HepG2 (cell line): ENCODE data around the gene SLC4A11. TPM values are rescaled to one million over a fixed set of nuclear protein-coding genes. Genes with fewer than 3 reads are reported as not detected.
A peak's percentile ranks its signal among the peaks of the same experiment; 100 is the strongest.

ENCODE experiments used
- CC2D1A ChIP-seq: sonication (generic); formaldehyde crosslinking; IDR thresholded peaks from 2 replicates; pipeline ENCODE4 v1.8.1; 2023; ENCODE audit warnings: mild to moderate bottlenecking, missing genetic modification reagents
- CREB3 ChIP-seq: sonication (generic); formaldehyde crosslinking; IDR thresholded peaks from 2 replicates; pipeline ENCODE4 v1.5.0; 2020; ENCODE audit warnings: missing genetic modification reagents
- DDIT3 ChIP-seq: sonication (generic); formaldehyde crosslinking; IDR thresholded peaks from 2 replicates; pipeline ENCODE4 v1.4.0; 2020; ENCODE audit warnings: mild to moderate bottlenecking, missing genetic modification reagents
- FOXC1 ChIP-seq: sonication (generic); formaldehyde crosslinking; IDR thresholded peaks from 2 replicates; pipeline ENCODE4 v1.8.0; 2022; ENCODE audit warnings: mild to moderate bottlenecking, missing genetic modification reagents, borderline replicate concordance
- IRF9 ChIP-seq: sonication (generic); formaldehyde crosslinking; IDR thresholded peaks from 2 replicates; pipeline ENCODE4 v1.8.0; 2022; ENCODE audit warnings: missing genetic modification reagents, mild to moderate bottlenecking, borderline replicate concordance
- JUND ChIP-seq: sonication (generic); formaldehyde crosslinking; IDR thresholded peaks from 2 replicates; pipeline ENCODE4 v1.8.0; 2022; ENCODE audit warnings: mild to moderate bottlenecking, missing genetic modification reagents
- KLF15 ChIP-seq: sonication (generic); formaldehyde crosslinking; IDR thresholded peaks from 2 replicates; pipeline ENCODE4 v1.8.1; 2023; ENCODE audit warnings: borderline replicate concordance, mild to moderate bottlenecking, inconsistent platforms, missing genetic modification reagents, mixed read lengths
- MTA1 ChIP-seq: sonication (generic); formaldehyde crosslinking; IDR thresholded peaks from 2 replicates; pipeline ENCODE4 v1.4.0; 2020; ENCODE audit warnings: missing genetic modification reagents, mild to moderate bottlenecking, borderline replicate concordance
- PAWR ChIP-seq: sonication (generic); formaldehyde crosslinking; IDR thresholded peaks from 2 replicates; pipeline ENCODE4 v1.4.0; 2020; ENCODE audit warnings: missing genetic modification reagents, mild to moderate bottlenecking, borderline replicate concordance
- RBM22 ChIP-seq: fragments of 200-400 bp; formaldehyde crosslinking; optimal IDR thresholded peaks from 2 replicates; pipeline ENCODE3; 2017; ENCODE audit warnings: mild to moderate bottlenecking, low read length, moderate library complexity
- RORA ChIP-seq: sonication (generic); formaldehyde crosslinking; IDR thresholded peaks from 2 replicates; pipeline ENCODE4 v1.5.0; 2020; ENCODE audit warnings: mild to moderate bottlenecking, missing genetic modification reagents, moderate library complexity
- SMARCE1 ChIP-seq: fragments of 450-650 bp; IDR thresholded peaks from 2 replicates; pipeline ENCODE4 v1.6.1; 2017; ENCODE audit warnings: borderline replicate concordance
- SNAI1 ChIP-seq: sonication (generic); formaldehyde crosslinking; IDR thresholded peaks from 2 replicates; pipeline ENCODE4 v1.5.0; 2020; ENCODE audit warnings: mild to moderate bottlenecking, missing genetic modification reagents, borderline replicate concordance
- THAP11 ChIP-seq: IDR thresholded peaks from 2 replicates; pipeline ENCODE4 v1.6.1; 2016; ENCODE audit warnings: missing biosample characterization, missing genetic modification reagents
- ZGPAT ChIP-seq: IDR thresholded peaks from 2 replicates; pipeline ENCODE4 v1.6.1; 2016; ENCODE audit warnings: mild to moderate bottlenecking
- ZNF143 ChIP-seq: sonication (generic); formaldehyde crosslinking; IDR thresholded peaks from 2 replicates; pipeline ENCODE4 v1.4.0; 2020; ENCODE audit warnings: missing genetic modification reagents
- ZNF326 ChIP-seq: sonication (generic); formaldehyde crosslinking; IDR thresholded peaks from 2 replicates; pipeline ENCODE4 v1.4.0; 2020; ENCODE audit warnings: missing genetic modification reagents, borderline replicate concordance
- ZNF557 ChIP-seq: sonication (generic); formaldehyde crosslinking; IDR thresholded peaks from 2 replicates; pipeline ENCODE4 v1.4.0; 2020; ENCODE audit warnings: missing genetic modification reagents
- ZNF563 ChIP-seq: sonication (generic); formaldehyde crosslinking; IDR thresholded peaks from 2 replicates; pipeline ENCODE4 v1.8.0; 2022; ENCODE audit warnings: mild to moderate bottlenecking, moderate library complexity, missing genetic modification reagents
- ZNF691 ChIP-seq: sonication (generic); formaldehyde crosslinking; IDR thresholded peaks from 2 replicates; pipeline ENCODE4 v1.4.0; 2020; ENCODE audit warnings: missing genetic modification reagents, low read depth, mild to moderate bottlenecking, borderline replicate concordance
- ZNF710 ChIP-seq: sonication (generic); formaldehyde crosslinking; IDR thresholded peaks from 2 replicates; pipeline ENCODE4 v1.5.0; 2020; ENCODE audit warnings: mild to moderate bottlenecking, missing genetic modification reagents, borderline replicate concordance
- ZNF75D ChIP-seq: sonication (generic); formaldehyde crosslinking; IDR thresholded peaks from 2 replicates; pipeline ENCODE4 v1.8.1; 2023; ENCODE audit warnings: missing genetic modification reagents, mild to moderate bottlenecking, borderline replicate concordance
- ZNF780A ChIP-seq: sonication (generic); formaldehyde crosslinking; IDR thresholded peaks from 2 replicates; pipeline ENCODE4 v1.8.0; 2022; ENCODE audit warnings: mild to moderate bottlenecking, missing genetic modification reagents, moderate library complexity
- polyA plus RNA-seq, 8 experiments: library from polyadenylated mRNA; depleted of rRNA in 3 of 8; stranded (reverse) in 7 of 8; unstranded in 1 of 8; fragments of >200 nt; fragmentation: Illumina TruSeq in 4 of 8; extraction: Trizol in 4 of 8; gene quantifications; 2 replicates each; pipeline versions ENCODE4 v1.2.1 to v1.2.3, GENCODE V29; 2011 to 2016; ENCODE audit warnings: low read depth in 4 of 8, missing spikeins in 1 of 8, mixed read lengths in 1 of 8; ENCODE audit not compliant: insufficient read depth in 1 of 8
- total RNA-seq, 5 experiments: library from RNA; depleted of rRNA; stranded (reverse); fragments of >200 nt; fragmentation: Illumina TruSeq; extraction: Trizol; gene quantifications; 2 replicates each; pipeline ENCODE4 v1.2.3, GENCODE V29; 2016; ENCODE audit warnings: low read depth in 1 of 5

The SLC4A11 gene
- total and polyA plus RNA-seq, 2 of the 13 experiments (the other 11 are each of a cell fraction or from before 2014, with no cell fraction given), result 3.9 to 27.0 TPM

GRCh38 chr20:3209257-3209945, 29.6 kb downstream of the SLC4A11 start, which contains the start of gene ITPA (continued):
- TF ChIP-seq ZNF780A (no peak), RORA (no peak), SNAI1 (CRISPR knock-in tag) (peak; percentile 67; the same call in 1 of the 2 replicates), ZNF143 (no peak), ZGPAT (CRISPR knock-in tag) (peak; percentile 81; the same call in 1 of the 2 replicates), ZNF710 (peak; percentile 40), THAP11 (CRISPR knock-in tag) (peak; percentile 89), ZNF75D (CRISPR knock-in tag) (peak; percentile 86; the same call in 1 of the 2 replicates), SMARCE1 (no peak), IRF9 (CRISPR knock-in tag) (peak; percentile 68; the same call in 1 of the 2 replicates), DDIT3 (CRISPR knock-in tag) (no peak), ZNF563 (no peak; the same call in 1 of the 2 replicates), FOXC1 (CRISPR knock-in tag) (0 out of 2 replicates have a peak, but pooled peaks have one; percentile 13), CC2D1A (CRISPR knock-in tag) (0 out of 2 replicates have a peak, but pooled peaks have one; percentile 74), ZNF326 (no peak), PAWR (CRISPR knock-in tag) (peak; percentile 39), CREB3 (CRISPR knock-in tag) (peak; percentile 86; the same call in 1 of the 2 replicates), JUND (CRISPR knock-in tag) (no peak), ZNF691 (CRISPR knock-in tag) (peak; percentile 73), KLF15 (CRISPR knock-in tag) (peak; percentile 44; the same call in 1 of the 2 replicates), ZNF557 (peak; percentile 25; the same call in 1 of the 2 replicates), MTA1 (peak; percentile 93; the same call in 1 of the 2 replicates), RBM22 (no peak)
